Measurements from ENCODE around the gene TPST1.

Gene TPST1

DNA sequence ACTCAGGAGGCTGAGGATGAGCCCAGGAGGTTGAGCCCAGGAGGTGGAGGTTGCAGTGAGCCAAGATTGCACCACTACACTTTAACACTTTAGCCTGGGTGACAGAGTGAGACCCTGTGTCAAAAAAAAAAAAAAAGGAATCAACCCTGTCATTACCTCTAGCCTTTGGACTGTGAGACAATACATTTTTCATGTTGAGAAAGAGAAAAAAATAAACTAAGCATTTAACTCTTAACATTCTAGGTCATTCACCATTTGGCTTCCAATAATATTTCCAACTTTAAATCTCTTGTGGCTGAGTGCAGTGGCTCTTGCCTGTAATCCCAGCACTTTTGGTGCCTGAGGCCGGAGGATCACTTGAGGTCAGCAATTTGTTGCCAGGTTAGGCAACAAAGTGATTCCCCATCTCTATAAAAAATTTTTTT lies 41.9 kb upstream of the TPST1 start:
- no peak overlapping the region for H3K4me3 ChIP-seq (ENCODE audit: insufficient read depth in 1 of 2, low read depth in 1 of 2, low read length in 2 of 2)

DNA sequence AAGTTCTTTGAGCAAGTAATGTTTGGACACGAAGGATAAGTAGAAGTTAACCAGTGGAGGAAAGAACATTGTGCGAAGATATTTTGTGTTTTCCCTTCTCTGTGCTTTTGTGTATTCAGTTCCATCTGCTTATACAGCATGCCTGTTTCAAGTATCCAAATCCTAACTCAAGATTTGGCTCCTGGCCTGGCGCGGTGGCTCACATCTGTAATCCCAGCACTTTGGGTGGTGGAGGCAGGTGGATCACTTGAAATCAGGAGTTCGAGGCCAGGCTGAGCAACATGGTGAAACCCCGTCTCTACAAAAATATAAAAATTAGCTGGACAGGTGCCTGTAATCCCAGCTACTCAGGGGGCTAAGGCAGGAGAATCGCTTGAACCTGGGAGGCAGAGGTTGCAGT lies 40.8 kb upstream of the TPST1 start:
- H2AFZ ChIP-seq (ENCODE audit: low read depth, low read length), result no peak overlapping the region
- no peak overlapping the region for H3K14ac ChIP-seq (ENCODE audit: low read length in 2 of 2)
- H3K9me3 ChIP-seq (ENCODE audit: control insufficient read depth, low read length), result no peaks in the 10 kb centered on the region
- DNase-seq, result no peak
- no peak overlapping the region for H3K4me2 ChIP-seq (ENCODE audit: low read length, poor library complexity, severe bottlenecking)
- no peak overlapping the region for H3K9ac ChIP-seq (ENCODE audit: low read length)
- no peak overlapping the region for H4K91ac ChIP-seq (ENCODE audit: low read length)
- H2BK120ac ChIP-seq (ENCODE audit: low read depth, low read length), result no peak overlapping the region
- no peak overlapping the region for H2BK12ac ChIP-seq (ENCODE audit: low read length in 2 of 2)
- H3K27ac ChIP-seq (ENCODE audit: low read length, poor library complexity, severe bottlenecking), result no peak overlapping the region
- H2BK15ac ChIP-seq (ENCODE audit: low read depth, poor library complexity, severe bottlenecking), result no peak overlapping the region
- H3K23ac ChIP-seq (ENCODE audit: low read length in 2 of 2), result no peak overlapping the region
- H2BK5ac ChIP-seq (ENCODE audit: low read depth, low read length, poor library complexity, severe bottlenecking), result no peak overlapping the region
- H3K36me3 ChIP-seq (ENCODE audit: control insufficient read depth in 1 of 2, insufficient read depth in 2 of 2, low read depth in 1 of 2, low read length in 2 of 2), result no peaks in the 10 kb centered on the region
- H3K79me1 ChIP-seq (replicated peaks; ENCODE audit: low read length, poor library complexity, severe bottlenecking), result no peaks in the 10 kb centered on the region
- H3K4ac ChIP-seq (ENCODE audit: low read depth in 1 of 2, low read length in 2 of 2), result no peak overlapping the region
- no peaks in the 10 kb centered on the region for H3K4me1 ChIP-seq (ENCODE audit: control insufficient read depth, insufficient read depth, low read depth, low read length)
- 93% methylated on average over 6 of the region's 7 CpGs for WGBS
- H2AK5ac ChIP-seq (ENCODE audit: low read length, severe bottlenecking), result no peak overlapping the region
- no peak overlapping the region for H3K4me3 ChIP-seq (ENCODE audit: insufficient read depth in 1 of 2, low read depth in 1 of 2, low read length in 2 of 2)
- H4K8ac ChIP-seq (ENCODE audit: low read length), result no peak overlapping the region
- no peak overlapping the region for H3K18ac ChIP-seq (ENCODE audit: low read depth in 1 of 2, low read length in 2 of 2)
- no peaks in the 10 kb centered on the region for H3K27me3 ChIP-seq (ENCODE audit: control insufficient read depth in 1 of 2, insufficient read depth in 1 of 2, low read length in 2 of 2)

More for the DNA sequence above, 41.9 kb upstream of the TPST1 start:
- Histone ChIP-seq H3K9me3 (ENCODE audit: control insufficient read depth, low read length) (no peaks in the 10 kb centered on the region), H3K9ac (ENCODE audit: low read length) (no peak overlapping the region), H4K8ac (ENCODE audit: low read length) (no peak overlapping the region), H3K27ac (ENCODE audit: low read length, poor library complexity, severe bottlenecking) (no peak overlapping the region), H3K14ac (ENCODE audit: low read length in 2 of 2) (no peak overlapping the region), H3K23ac (ENCODE audit: low read length in 2 of 2) (no peak overlapping the region), H3K79me1 (replicated peaks; ENCODE audit: low read length, poor library complexity, severe bottlenecking) (no peaks in the 10 kb centered on the region), H2BK12ac (ENCODE audit: low read length in 2 of 2) (no peak overlapping the region), H2AK5ac (ENCODE audit: low read length, severe bottlenecking) (no peak overlapping the region), H3K4ac (ENCODE audit: low read depth in 1 of 2, low read length in 2 of 2) (no peak overlapping the region), H2BK15ac (ENCODE audit: low read depth, poor library complexity, severe bottlenecking) (no peak overlapping the region), H4K91ac (ENCODE audit: low read length) (no peak overlapping the region), H3K4me2 (ENCODE audit: low read length, poor library complexity, severe bottlenecking) (no peak overlapping the region), H2AFZ (ENCODE audit: low read depth, low read length) (no peak overlapping the region), H3K4me1 (ENCODE audit: control insufficient read depth, insufficient read depth, low read depth, low read length) (no peaks in the 10 kb centered on the region), H2BK120ac (ENCODE audit: low read depth, low read length) (no peak overlapping the region), H3K36me3 (ENCODE audit: control insufficient read depth in 1 of 2, insufficient read depth in 2 of 2, low read depth in 1 of 2, low read length in 2 of 2) (peaks cover 0 to 5% of the 10 kb centered on the region in 2 experiments), H3K27me3 (ENCODE audit: control insufficient read depth in 1 of 2, insufficient read depth in 1 of 2, low read length in 2 of 2) (no peaks in the 10 kb centered on the region), H3K18ac (ENCODE audit: low read depth in 1 of 2, low read length in 2 of 2) (no peak overlapping the region), H2BK5ac (ENCODE audit: low read depth, low read length, poor library complexity, severe bottlenecking) (no peak overlapping the region)
- DNase-seq, result no peak
- WGBS, result 97% methylated on average over 1 of the region's 1 CpG

DNA sequence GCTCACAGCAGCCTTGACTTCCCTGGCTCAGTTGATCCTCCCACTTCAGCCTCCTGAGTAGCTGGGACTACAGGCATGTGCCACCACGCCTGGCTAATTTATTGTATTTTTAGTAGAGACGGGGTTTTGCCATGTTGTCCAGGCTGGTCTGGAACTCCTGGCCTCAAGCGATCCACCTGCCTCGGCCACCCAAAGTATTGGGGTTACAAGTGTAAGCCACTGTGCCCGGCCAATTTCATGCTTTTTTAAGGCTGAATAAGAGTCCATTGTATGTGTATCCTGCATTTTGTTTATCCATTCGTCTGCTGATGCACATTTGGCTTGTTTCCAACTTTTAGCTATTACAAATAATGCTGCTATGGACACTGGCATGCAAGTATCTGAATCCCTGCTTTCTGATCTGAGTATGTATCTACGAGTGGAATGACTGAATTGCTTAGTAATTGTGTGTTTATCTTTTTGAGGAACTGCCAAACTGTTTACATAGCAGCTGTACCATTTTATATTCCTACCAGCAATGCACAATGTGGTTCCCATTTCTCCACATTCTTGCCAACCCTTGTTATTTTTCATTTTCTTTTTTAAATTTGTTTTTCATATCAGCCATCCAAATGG lies 37.3 kb upstream of the TPST1 start:
- Histone ChIP-seq H2BK12ac (ENCODE audit: low read length in 2 of 2) (peak overlapping the region in 1 of 2 experiments; percentile 86), H3K9ac (ENCODE audit: low read length) (no peak overlapping the region), H3K4me2 (ENCODE audit: low read length, poor library complexity, severe bottlenecking) (no peak overlapping the region), H3K23ac (ENCODE audit: low read length in 2 of 2) (no peak overlapping the region), H2BK15ac (ENCODE audit: low read depth, poor library complexity, severe bottlenecking) (no peak overlapping the region), H3K4me1 (ENCODE audit: control insufficient read depth, insufficient read depth, low read depth, low read length) (peaks cover 6% of the 10 kb centered on the region), H3K36me3 (ENCODE audit: control insufficient read depth in 1 of 2, insufficient read depth in 2 of 2, low read depth in 1 of 2, low read length in 2 of 2) (no peaks in the 10 kb centered on the region), H2BK120ac (ENCODE audit: low read depth, low read length) (no peak overlapping the region), H3K4ac (ENCODE audit: low read depth in 1 of 2, low read length in 2 of 2) (no peak overlapping the region), H3K27ac (ENCODE audit: low read length, poor library complexity, severe bottlenecking) (no peak overlapping the region), H2AK5ac (ENCODE audit: low read length, severe bottlenecking) (no peak overlapping the region), H3K4me3 (ENCODE audit: insufficient read depth in 1 of 2, low read depth in 1 of 2, low read length in 2 of 2) (no peak overlapping the region), H2AFZ (ENCODE audit: low read depth, low read length) (no peak overlapping the region), H3K18ac (ENCODE audit: low read depth in 1 of 2, low read length in 2 of 2) (peak overlapping the region; percentile 5 to 66), H3K27me3 (ENCODE audit: control insufficient read depth in 1 of 2, insufficient read depth in 1 of 2, low read length in 2 of 2) (no peaks in the 10 kb centered on the region), H3K9me3 (ENCODE audit: control insufficient read depth, low read length) (no peaks in the 10 kb centered on the region), H3K79me1 (replicated peaks; ENCODE audit: low read length, poor library complexity, severe bottlenecking) (no peaks in the 10 kb centered on the region), H2BK5ac (ENCODE audit: low read depth, low read length, poor library complexity, severe bottlenecking) (no peak overlapping the region), H3K14ac (ENCODE audit: low read length in 2 of 2) (no peak overlapping the region), H4K91ac (ENCODE audit: low read length) (no peak overlapping the region), H4K8ac (ENCODE audit: low read length) (no peak overlapping the region)
- 38% methylated on average over 7 of the region's 7 CpGs for WGBS
- DNase-seq, result peak; percentile 91

DNA sequence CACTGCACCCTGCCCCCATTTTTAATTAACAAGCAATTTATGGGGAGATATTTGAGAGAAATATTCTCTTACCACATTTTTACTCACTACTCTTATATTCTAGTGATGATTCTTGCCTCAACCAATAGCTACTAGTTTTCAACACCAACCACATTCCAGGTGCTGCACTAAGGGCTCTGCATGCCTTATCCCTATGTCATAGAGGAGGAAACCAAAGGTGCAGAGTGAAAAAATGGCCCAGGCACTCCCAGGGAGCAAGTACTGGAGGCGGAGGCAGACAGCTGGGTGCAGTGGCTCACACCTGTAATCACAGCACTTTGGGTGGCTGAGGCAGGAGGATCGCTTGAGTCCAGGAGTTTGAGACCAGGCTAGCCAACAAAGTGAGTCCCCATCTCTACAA lies 35.5 kb upstream of the TPST1 start:
- H3K9ac ChIP-seq (ENCODE audit: low read length), result no peak overlapping the region
- no peak overlapping the region for H2AFZ ChIP-seq (ENCODE audit: low read depth, low read length)
- H2BK5ac ChIP-seq (ENCODE audit: low read depth, low read length, poor library complexity, severe bottlenecking), result no peak overlapping the region
- peaks cover 8% of the 10 kb centered on the region for H3K4me1 ChIP-seq (ENCODE audit: control insufficient read depth, insufficient read depth, low read depth, low read length)
- H3K4me2 ChIP-seq (ENCODE audit: low read length, poor library complexity, severe bottlenecking), result no peak overlapping the region
- no peak overlapping the region for H3K4me3 ChIP-seq (ENCODE audit: insufficient read depth in 1 of 2, low read depth in 1 of 2, low read length in 2 of 2)
- no peak for DNase-seq
- no peak overlapping the region for H3K18ac ChIP-seq (ENCODE audit: low read depth in 1 of 2, low read length in 2 of 2)
- peak overlapping the region; percentile 28 for H2BK15ac ChIP-seq (ENCODE audit: low read depth, poor library complexity, severe bottlenecking)
- no peak overlapping the region for H3K27ac ChIP-seq (ENCODE audit: low read length, poor library complexity, severe bottlenecking)
- no peak overlapping the region for H4K91ac ChIP-seq (ENCODE audit: low read length)
- H3K9me3 ChIP-seq (ENCODE audit: control insufficient read depth, low read length), result no peaks in the 10 kb centered on the region
- no peaks in the 10 kb centered on the region for H3K79me1 ChIP-seq (replicated peaks; ENCODE audit: low read length, poor library complexity, severe bottlenecking)
- H3K36me3 ChIP-seq (ENCODE audit: control insufficient read depth in 1 of 2, insufficient read depth in 2 of 2, low read depth in 1 of 2, low read length in 2 of 2), result no peaks in the 10 kb centered on the region
- no peak overlapping the region for H3K4ac ChIP-seq (ENCODE audit: low read depth in 1 of 2, low read length in 2 of 2)
- no peak overlapping the region for H2BK120ac ChIP-seq (ENCODE audit: low read depth, low read length)
- peak overlapping the region; percentile 63 to 66 for H2BK12ac ChIP-seq (ENCODE audit: low read length in 2 of 2)
- no peak overlapping the region for H3K14ac ChIP-seq (ENCODE audit: low read length in 2 of 2)
- WGBS, result 100% methylated on average over 2 of the region's 2 CpGs
- no peak overlapping the region for H3K23ac ChIP-seq (ENCODE audit: low read length in 2 of 2)
- H4K8ac ChIP-seq (ENCODE audit: low read length), result no peak overlapping the region
- H3K27me3 ChIP-seq (ENCODE audit: control insufficient read depth in 1 of 2, insufficient read depth in 1 of 2, low read length in 2 of 2), result no peaks in the 10 kb centered on the region
- H2AK5ac ChIP-seq (ENCODE audit: low read length, severe bottlenecking), result no peak overlapping the region
